Activated T-helper 1 cell treated with Interleukin-2 at 50 U/mL for 16 hours (primary cell): ENCODE results near the gene C2.
"Not testable (repeated sequence)": the region's sequence is repeated elsewhere in the genome, so short reads cannot be mapped to it uniquely, and the experiment has no call there.

Experiments used
- DNase-seq: peaks from one replicate; pipeline ENCODE4 v3.0.0-alpha.2; 2020; ENCODE audit warnings: low read depth

Gene C2

DNA sequence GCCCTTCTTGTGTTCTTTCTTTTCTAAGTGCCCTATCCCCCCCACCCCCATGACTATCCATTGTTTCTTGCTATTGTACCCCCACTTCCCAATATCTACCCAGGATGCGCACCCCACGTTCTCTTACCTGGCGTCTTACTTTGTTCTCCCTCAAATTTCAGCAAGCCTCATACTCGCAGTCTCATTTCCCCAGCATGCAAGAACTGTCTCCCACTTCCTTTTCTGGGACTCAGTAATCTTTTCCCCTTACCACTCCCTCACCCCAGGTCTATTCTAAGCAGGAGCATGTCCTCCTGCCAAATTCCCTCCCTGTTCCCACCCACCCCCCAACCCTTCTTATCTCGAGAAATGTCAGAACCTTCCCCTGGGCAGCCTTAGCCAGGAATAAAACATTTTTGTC, 28.3 kb upstream of the C2 start:
- no peak for DNase-seq

DNA sequence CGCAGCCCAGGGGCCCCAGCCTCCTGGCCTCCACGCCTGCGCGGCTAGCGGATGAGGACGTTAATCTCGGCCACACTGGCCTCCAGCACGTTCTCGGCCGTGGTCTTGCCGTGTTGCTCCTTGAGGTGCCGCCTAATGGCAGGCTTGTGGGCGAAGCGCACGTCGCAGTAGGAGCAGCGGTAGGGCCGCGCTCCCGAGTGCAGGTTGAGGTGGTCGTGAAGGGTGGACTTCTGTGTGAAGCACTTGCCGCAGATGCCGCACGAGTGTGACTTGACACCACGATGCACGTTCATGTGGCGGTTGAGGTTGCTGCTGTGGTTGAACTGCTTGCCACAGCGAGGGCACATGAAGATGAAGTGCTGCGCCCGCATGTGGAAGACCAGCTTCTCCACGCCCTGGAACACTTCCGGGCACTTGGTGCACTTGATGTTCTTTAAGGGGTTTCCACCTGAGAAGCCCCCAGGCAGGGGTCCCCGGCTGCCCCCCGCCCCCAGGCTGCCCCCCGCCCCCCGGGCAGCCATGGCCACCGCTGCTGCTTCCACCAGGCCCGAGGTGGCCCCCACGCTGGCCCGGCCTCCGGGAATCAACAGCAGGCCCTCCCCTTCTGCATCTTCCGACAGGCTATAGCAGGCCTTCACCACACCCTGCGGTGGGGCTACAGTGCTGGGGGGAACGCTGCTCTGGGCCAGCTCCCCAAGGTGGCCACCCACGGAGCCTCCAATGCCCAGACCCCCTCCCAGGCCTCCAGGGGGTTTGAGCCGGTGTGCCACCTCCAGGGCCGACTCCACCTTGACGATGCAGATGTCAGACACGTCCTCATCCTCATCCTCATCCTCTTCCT, 27.4 kb upstream of the C2 start:
- no peak for DNase-seq

DNA sequence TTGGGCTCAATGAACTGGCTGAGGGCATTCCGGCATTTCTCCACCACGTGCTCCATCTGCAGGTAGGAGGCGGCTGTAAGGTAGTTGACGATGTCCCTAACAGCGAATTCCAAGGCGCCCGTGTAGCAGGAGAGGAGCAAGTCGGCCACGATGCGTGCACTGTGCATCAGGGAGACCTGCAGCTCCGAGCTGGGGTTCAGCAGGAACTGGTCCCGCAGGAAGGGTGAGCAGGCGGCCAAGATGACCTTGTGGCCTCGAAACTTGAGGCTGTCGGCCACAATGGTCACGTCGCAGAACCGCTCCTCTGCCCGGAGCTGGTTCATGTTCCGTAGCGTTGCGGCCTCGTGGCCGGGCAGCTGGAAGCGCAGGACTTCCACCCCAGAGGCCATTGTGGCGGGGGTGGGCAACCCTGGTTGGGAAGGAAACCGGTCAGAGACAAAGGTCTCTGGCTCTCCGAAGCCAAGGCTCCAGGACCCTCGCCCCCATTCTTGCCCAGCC, 26.6 kb upstream of the C2 start:
- no peak for DNase-seq

DNA sequence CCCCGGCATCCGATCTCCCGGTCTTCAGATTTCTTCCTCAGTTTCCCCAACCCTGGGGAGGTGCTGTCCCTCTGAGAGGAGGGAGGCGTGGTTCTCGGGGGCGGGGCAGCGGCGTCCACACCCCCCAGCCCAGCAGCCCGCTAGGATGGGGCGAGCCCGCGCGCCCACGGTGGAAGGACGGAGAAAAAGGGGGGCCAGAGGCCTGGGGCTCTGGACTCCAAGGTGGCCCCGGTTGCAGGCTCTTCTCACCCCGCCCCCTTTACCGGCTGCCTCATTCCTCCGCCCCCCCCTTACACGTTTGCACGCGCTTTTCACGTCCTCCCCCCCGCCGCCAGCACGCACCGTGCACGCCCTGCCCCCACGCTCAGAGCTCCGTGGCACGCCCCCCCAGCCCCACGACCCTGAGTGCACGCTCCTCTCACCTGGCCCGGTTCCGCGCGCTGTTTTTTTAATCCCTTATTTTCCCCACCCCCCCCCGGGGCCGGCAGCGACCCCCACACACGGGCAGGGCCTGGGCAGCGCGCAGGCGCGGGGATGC, 26.0 kb upstream of the C2 start:
- DNase-seq: peak; percentile 49

DNA sequence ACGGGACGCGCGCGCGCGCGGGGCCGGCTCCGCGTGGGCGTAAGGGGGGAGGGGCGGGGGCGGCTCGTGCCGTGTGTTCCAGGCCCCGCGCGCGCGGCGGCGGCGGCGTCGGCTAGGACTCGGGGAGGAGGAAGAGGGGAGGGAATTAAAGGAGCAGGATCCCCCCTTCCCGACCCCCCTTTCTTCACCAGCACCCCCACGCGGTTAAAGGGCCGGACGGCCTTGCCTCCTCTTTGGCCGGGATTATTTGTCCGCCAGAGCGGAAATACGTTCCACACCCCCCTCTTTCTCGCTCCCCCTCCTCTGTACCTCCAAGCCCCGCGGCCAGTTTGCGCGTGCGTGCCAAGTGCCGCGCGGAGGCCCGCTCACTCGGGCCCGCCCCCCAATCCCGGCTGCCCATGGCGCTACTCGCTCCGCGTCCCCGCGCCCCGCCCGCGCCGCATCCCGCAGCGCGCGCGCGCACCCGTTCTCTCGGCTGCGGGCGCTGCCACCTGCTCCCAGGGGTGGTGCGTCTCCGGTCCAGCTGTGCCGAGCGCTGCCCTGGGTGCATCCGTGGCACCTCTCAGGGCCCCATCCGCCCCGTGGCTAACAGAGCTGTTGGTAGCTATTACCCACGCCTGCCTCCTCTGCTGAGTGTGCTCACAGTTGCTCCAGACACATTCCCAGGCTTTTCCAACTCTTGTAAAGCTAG, 25.4 kb upstream of the C2 start, which contains the start of gene ZBTB12:
Gene ZBTB12, minus strand, starts transcription at position 134 of the 691 bp plus-strand sequence. CDS start 781 bp downstream, outside the sequence.
- peak; percentile 80 for DNase-seq

DNA sequence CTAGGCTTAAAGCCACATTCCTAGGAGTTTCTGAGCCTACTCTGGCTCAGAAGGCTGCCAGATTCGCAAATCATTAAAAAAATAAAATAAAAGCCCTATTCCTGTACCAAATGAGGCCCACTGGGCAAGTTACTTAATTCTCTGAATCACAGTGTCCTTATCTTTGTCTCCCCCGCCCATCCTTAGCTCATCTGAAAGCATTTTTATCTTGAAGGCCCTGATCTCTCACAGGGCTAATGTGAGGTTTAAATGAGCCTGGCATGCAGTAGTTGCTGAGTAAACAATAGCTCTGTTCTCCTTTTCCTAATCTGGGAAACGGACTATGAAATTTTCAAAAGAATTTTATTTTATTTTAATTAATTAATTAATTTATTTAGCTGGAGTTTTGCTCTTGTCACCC, 23.6 kb upstream of the C2 start:
- DNase-seq: no peak

DNA sequence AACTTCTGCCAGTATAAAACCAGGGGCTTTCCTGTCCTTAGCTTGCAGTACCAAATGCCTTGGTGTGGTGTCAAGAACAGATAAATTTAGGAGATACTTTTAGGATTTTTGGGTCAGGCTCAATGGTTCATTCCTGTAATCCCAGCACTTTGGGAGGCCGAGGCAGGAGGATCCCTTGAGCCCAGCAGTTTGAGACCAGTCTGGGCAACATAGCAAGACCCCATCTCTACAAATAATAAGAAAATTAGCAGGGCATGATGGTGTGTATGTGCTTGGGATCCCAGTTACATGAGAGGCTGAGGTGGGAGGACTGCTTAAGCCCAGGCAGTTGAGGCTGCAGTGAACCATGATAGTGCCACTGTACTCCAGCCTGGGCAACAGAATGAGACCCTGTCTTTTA, 22.5 kb upstream of the C2 start:
- DNase-seq: no peak

DNA sequence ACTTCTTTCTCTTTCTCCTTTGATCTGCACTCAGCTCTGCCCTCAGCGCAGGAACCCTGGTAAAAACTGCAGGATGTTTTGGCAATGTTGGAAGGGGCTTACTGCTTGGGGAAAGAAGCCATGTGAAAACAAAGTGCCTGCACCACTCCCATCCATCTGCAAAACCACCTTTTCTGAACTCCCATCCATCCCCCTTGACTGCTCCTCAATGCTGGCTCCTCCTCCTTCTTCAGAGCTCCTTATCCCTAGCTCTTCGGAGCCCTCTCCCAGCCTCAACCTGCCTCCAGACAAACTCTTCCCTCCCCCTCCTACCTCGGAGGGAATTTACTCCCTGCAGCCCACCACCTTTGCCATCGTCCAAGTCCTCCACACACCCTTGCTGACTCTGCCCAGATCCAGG, 21.4 kb upstream of the C2 start:
- DNase-seq: no peak

DNA sequence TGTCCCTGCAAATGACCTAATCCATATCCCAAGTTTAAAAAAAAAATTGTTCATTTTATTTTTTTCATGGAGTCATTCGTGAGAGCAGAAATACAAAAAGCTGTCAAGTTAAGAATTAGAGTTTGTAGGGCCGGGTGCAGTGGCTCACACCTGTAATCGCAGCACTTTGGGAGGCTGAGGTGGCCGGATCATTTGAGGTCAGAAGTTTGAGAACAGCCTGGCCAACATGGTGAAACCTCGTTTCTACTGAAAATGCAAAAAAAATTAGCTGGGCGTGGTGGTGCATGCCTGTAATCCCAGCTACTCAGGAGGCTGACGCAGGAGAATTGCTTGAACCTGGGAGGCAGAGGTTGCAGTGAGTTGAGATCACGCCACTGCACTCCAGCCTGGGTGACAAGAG, 20.8 kb upstream of the C2 start:
- DNase-seq: not testable (repeated sequence)

DNA sequence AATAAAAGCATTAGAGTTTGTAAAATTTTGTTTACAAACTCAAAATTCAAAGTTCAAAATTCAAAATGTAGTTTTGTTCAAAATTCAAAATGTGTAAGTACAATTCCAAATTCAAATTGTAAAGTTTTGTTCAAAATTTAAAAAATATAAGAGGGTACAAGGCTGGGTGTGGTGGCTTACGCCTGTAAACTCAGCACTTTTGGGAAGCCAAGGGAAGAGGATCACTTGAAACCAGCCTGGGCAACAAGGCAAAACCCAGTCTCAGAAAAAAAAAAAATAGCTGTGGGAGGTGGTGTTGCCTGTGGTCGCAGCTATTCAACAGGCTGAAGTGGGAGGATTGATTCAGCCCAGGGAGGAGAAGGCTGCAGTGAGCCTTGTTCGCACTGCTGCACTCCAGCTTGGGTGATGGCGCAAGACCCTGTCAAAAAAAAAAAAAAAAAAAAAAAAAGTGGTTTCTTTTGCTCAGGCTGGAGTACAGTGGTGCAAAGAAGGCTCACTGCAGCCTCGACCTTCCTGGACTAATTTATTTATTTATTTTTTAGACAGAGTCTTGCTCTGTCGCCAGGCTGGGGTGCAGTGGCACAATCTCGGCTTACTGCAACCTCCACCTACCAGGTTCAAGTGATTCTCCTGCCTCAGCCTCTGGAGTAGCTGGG, 20.2 kb upstream of the C2 start:
- DNase-seq: no peak

DNA sequence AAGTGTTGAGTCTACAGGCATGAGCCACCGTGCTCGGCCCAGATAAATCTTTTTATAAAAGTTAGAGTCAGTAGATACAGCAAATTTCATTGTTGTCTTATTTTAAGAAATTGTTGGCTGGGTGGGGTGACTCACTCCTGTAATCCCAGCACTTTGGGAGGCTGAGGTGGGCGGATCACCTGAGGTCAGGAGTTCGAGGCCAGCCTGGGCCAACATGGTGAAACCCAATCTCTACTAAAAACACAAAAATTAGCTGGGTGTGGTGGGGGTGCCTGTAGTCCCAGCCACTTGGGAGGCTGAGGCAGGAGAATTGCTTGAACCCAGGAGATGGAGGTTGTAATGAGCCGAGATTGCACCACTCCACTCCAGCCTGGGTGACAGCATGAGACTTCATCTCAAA, 19.3 kb upstream of the C2 start:
- DNase-seq: not testable (repeated sequence)

DNA sequence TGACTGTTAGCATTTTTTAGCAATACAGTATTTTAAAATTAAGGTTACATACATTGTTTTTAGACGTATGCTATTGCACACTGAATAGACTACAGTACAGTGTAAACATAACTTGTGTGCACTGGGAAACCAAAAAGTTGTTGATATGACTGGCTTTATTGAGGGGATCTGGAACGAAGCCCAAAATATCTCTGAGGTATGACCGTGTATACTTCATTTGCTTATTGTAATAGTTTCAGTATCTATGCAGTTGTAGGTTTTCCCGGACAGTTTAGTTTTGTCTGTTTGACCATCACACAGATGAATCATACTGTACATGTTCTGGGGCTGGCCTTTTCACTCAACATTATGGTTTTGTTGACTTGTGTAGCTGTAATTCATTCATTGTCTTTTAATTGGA, 18.7 kb upstream of the C2 start:
- DNase-seq: no peak

DNA sequence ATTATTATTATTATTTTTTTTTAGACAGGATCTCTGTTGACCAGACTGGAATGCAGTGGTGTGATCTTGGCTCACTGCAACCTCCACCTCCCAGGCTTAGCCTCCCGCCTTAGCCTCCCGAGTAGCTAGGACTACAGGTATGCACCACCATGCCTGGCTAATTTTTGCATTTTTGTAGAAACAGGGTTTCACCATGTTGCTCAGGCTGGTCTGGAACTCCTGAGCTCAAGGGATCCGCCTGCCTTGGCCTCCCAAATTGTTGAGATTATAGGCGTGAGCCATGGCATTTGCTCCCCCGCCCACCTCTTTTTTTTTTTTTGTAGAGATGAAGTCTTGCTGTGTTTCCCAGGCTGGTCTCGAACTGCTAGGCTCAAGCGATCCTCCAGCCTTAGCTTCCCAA, 18.2 kb upstream of the C2 start:
- DNase-seq: not testable (repeated sequence)

DNA sequence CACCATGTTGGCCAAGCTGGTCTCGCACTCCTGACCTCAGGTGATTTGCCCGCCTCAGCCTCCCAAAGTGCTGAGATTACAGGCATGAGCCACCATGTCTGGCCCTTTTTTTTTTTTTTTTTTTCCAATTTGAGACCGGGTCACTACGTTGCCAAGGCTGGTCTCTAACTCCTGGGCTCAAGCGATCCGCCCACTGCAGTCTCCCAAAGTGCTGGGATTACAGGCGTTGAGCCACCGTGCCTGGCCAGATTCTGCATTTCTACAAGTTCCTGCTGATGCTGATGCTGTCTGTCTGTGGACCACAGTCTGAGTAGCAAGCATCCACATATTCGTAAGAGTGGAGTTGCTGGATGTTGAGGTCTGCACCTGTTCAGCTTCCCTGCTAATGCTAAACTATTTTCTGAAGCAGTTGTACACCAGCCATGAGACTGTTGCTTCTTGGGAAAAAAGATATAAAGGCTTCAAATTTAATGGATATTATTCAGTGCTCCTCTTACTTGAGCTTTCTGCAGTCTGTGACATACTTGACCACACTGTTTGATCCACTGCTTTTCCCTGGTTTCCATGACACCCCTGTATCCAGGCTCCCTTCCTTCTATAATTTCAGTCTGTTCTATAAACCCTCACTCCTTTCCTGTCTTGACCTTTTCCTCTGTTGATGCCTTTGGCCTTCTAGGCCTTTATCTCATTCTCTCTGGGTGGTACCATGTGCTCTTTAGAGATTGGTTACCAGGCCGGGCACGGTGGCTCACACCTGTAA, 15.5 kb upstream of the C2 start:
- DNase-seq: no peak

DNA sequence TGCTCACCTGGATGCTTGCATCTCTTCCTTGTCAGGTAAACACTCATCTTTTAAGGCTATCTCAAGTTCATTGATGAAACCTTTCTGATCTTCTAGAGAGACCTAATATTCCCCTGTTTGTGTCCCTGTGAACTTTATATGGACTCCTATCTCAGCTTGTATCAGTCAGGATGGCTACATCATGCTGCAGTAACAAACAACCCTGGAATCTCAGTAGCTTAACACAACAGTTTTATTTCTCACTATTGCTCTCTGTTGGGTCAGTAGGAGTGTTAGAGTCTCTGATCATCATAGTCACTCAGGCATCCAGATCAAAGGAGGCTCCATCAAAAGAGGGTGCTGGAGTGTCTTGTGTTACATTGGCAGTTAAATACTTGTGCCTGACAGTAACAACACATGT, 12.2 kb upstream of the C2 start:
- no peak for DNase-seq

DNA sequence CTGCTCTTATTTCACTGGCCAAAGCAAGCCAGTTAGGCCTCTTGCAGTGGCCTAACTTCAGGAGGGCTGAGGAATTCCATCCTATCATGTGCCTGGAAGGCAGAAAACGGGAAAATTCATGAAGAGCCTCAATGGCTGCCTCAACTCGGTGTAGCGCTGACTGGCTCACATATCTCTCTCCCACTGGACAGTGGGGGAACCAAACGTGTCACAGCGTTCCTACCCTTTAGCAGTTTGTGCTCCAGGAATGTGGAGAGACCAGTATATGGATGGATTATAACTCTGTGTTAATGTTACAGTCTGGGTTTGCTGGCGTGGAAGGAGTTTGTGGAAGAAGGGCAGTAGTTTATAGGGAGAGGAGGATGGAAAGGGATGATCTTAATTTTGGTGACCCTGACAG, 11.8 kb upstream of the C2 start:
- no peak for DNase-seq

DNA sequence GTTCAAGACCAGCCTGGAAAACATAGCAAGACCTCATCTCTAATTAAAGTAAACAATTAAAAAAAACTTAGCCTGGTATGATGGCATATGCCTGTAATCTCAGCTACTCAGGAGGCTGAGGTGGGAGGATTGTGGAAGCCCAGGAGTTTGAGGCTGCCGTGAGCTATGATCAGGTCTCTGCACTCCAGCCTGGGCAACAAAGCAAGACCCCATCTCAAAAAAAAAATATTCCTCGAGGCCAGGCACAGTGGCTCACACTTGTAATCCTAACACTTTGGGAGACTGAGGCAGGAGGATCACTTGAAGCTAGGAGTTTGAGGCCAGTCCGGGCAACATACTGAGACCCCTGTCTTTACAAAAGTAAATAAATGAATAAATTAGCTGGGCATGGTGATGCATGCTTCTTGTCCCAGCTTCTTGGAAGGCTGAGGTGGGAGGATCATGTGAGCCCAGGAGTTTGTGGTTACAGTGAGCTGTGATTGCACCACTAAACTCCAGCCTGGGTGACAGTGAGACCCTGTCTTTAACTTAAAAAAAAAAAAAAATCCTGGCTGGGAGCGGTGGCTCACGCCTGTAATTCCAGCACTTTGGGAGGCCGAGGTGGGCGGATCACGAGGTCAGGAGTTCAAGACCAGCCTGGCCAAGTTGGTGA, 9.3 kb upstream of the C2 start:
- DNase-seq: no peak

DNA sequence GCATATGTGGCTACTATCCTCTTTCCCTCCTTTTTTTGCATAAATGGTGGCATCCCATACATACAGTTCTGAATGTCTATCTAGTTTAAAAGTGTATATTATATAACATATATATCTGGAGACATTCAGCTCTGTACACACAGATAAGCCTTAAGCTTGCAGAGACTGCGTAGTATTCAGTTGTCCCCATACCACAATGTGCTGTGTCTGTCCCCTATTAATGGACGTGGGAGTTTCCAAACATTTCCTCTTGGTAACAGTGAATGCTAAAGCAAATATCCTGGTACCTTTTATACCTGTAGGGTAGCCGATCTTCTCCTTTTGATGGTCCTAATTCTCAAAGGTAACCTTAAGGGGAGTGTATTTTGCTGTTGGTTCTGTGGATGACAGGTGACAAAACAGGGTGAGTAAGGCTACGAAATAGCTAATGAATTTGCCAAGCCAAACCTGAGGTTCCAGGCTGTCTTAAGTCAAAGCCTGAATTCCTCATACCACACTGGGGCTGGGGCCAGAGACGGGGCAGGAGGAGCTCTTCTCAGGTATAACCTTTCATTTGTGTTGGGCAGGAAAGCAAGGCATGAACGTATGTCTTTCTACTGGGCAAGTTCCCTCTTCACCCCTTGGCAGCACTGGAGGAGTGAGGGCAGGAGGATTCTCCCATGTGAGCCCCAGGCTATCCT, 7.8 kb upstream of the C2 start:
- DNase-seq: no peak

DNA sequence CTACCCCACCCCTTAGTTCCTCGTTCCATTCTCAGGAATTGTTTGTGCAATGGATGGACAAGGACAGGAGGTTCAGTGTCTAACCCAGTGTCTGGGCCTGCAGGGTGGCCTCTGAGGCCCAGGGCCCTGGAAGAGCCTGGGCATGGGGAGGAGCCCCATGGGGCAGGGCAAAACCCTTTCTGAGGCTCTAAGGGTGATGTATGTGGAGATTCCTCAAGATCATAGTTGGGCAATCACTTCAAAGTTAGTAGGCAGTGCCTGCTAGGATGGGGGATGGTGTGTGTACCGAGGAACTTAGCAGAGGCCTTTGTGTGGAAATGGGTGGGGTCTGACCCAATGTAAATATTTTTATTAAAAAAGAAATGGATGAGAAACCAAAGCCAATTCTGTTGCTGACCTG, 6.7 kb upstream of the C2 start:
- DNase-seq: no peak

DNA sequence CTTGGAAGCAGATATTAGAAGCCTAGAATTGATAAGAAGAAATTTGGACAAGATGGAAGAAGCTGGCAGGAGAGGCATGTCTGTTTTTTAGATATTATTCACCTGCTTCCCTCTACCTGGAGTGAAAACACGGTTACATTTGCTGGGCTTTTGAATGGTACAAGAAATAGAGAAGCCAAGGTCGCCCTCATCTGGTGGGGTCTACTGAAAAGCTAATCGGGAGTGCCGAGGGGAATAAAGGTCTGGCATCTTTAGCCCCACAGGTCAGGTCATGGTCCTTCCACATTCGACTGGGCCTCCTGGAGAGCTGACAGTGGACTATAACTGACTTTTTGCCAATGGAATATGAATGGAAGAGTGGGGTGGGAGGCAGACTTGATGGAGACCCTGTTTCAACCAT, 4.6 kb upstream of the C2 start:
- no peak for DNase-seq
